Measurements from ENCODE around the gene METTL8.

METTL8 gene

GRCh38 chr2:171267855-171268629 is 165.7 kb downstream of the METTL8 start:
- DNase-seq (ENCODE audit: low read depth in 1 of 2, low spot score in 1 of 2): no peak

All from stimulated activated CD4-positive, alpha-beta T cell treated with anti-CD3 and anti-CD28 coated beads, Interleukin-15, amount 100 ng/mL, for 1 hour (primary cell).